Measurements from ENCODE around the gene KCNMB1. TPM values are rescaled to one million over a fixed set of nuclear protein-coding genes. Genes with fewer than 3 reads are reported as not detected.

Gene KCNMB1
- total and polyA plus RNA-seq, 2 donors (not counting 1 experiment from before 2014, with no cell fraction given): not detected

DNA sequence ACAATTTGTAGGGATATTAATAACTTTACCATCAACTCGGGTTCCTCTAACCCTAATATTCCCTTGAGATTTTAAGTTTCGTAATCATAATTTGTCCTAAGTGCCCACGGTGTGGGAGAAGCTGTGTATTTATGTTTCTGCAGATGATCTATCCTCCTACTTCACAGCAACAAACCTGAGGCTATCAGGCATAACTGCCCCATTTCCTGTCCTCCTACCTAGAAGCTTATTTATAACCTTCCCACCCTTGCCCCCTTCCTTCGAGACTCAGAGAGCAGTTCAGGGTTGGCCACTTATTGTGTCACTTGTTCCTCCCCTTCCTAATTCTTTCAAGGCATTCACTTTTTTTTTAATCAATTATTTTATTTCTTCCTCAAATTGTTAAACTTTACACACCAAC lies 62.0 kb downstream of the KCNMB1 start:
- Histone ChIP-seq H3K27ac (ENCODE audit: insufficient read depth, low read length) (no peak overlapping the region), H4K20me1 (ENCODE audit: control insufficient read depth, extremely low read depth, insufficient read depth, low read length) (no peaks in the 10 kb centered on the region), H3K79me2 (ENCODE audit: control insufficient read depth, insufficient read depth, low read length) (no peaks in the 10 kb centered on the region), H3K9me3 (ENCODE audit: control insufficient read depth, insufficient read depth, low read depth, low read length) (no peaks in the 10 kb centered on the region), H3K27me3 (ENCODE audit: control insufficient read depth, insufficient read depth, low read length) (no peaks in the 10 kb centered on the region), H2AFZ (ENCODE audit: low read length) (no peak overlapping the region), H3K4me3 (replicated peaks in 1 of 4; ENCODE audit: control extremely low read depth in 1 of 4, insufficient read depth in 1 of 4, low read depth in 3 of 4, low read length in 4 of 4) (no peak overlapping the region), H3K4me1 (ENCODE audit: control insufficient read depth, extremely low read depth, insufficient read depth, low read length) (no peaks in the 10 kb centered on the region), H3K36me3 (ENCODE audit: control insufficient read depth, insufficient read depth, low read length) (no peaks in the 10 kb centered on the region), H3K4me2 (ENCODE audit: extremely low read depth, insufficient read depth, low read length) (no peak overlapping the region), H3K9ac (ENCODE audit: insufficient read depth, low read length) (no peak overlapping the region)
- DNase-seq (ENCODE audit: low read depth in 2 of 2): no peak
- TF ChIP-seq, protein P1, sequence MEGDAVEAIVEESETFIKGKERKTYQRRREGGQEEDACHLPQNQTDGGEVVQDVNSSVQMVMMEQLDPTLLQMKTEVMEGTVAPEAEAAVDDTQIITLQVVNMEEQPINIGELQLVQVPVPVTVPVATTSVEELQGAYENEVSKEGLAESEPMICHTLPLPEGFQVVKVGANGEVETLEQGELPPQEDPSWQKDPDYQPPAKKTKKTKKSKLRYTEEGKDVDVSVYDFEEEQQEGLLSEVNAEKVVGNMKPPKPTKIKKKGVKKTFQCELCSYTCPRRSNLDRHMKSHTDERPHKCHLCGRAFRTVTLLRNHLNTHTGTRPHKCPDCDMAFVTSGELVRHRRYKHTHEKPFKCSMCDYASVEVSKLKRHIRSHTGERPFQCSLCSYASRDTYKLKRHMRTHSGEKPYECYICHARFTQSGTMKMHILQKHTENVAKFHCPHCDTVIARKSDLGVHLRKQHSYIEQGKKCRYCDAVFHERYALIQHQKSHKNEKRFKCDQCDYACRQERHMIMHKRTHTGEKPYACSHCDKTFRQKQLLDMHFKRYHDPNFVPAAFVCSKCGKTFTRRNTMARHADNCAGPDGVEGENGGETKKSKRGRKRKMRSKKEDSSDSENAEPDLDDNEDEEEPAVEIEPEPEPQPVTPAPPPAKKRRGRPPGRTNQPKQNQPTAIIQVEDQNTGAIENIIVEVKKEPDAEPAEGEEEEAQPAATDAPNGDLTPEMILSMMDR (conservative IDR thresholded peaks at IDR 0.05 in 1 of 2, IDR thresholded peaks at IDR 0.05 in 1 of 2; ENCODE audit: low read depth in 1 of 2, low read length in 2 of 2): no peak
- TF ChIP-seq EZH2 (IDR thresholded peaks at IDR 0.05; ENCODE audit: low read length, missing control alignments): no peak

Other genes with a start within 250 kb of the KCNMB1 start
- gene C5orf58, start 156.4 kb downstream of the KCNMB1 start, total RNA-seq: not detected in 2 replicates
- not detected in 2 replicates for gene C5orf58, start 156.4 kb downstream of the KCNMB1 start, polyA plus RNA-seq
- gene LCP2, start 91.6 kb downstream of the KCNMB1 start, total RNA-seq: under 0.01 TPM in 1 of 2 replicates, not detected in the other
- not detected in 2 replicates for gene LCP2, start 91.6 kb downstream of the KCNMB1 start, polyA plus RNA-seq
- not detected in 2 replicates for gene KCNIP1, start 114.7 kb upstream of the KCNMB1 start, total RNA-seq
- gene KCNIP1, start 114.7 kb upstream of the KCNMB1 start, polyA plus RNA-seq: 0.08 TPM in 1 of 2 replicates, not detected in the other